ENCODE data around the gene MED26.

GRCh38 chr19:16677055-16677454 lies 49.1 kb upstream of the MED26 start:
- no peak for TF ChIP-seq GATA2 (IDR thresholded peaks at IDR 0.05; ENCODE audit: low read depth, low read length)
- TF ChIP-seq GATA3 (IDR thresholded peaks at IDR 0.05; ENCODE audit: low read depth, low read length) = no peak

Measured in SH-SY5Y (cell line).